Suprapubic skin (tissue), 4 donors: ENCODE measurements around the gene ADNP2. TPM values are rescaled to one million over a fixed set of nuclear protein-coding genes. Genes with fewer than 3 reads are reported as not detected.
"Not testable (repeated sequence)": the region's sequence is repeated elsewhere in the genome, so short reads cannot be mapped to it uniquely, and the experiment has no call there.

ENCODE experiments used
- DNase-seq, 2 donors: peaks; one replicate each; pipeline ENCODE4 v3.0.0-alpha.2; 2019; ENCODE audit warnings: low spot score in 2 of 2
- H3K27ac ChIP-seq: fragments of 200-600 bp; sonication (generic); one replicate; pipeline ENCODE4 v1.5.1; 2019
- H3K27me3 ChIP-seq: fragments of 200-600 bp; sonication (generic); one replicate; pipeline ENCODE4 v1.5.1; 2019
- H3K36me3 ChIP-seq: fragments of 200-600 bp; sonication (generic); one replicate; pipeline ENCODE4 v1.5.1; 2019
- H3K4me1 ChIP-seq: fragments of 200-600 bp; sonication (generic); one replicate; pipeline ENCODE4 v1.5.1; 2019
- H3K4me3 ChIP-seq: fragments of 200-600 bp; sonication (generic); one replicate; pipeline ENCODE4 v1.5.1; 2019; ENCODE audit warnings: mild to moderate bottlenecking
- H3K9me3 ChIP-seq: fragments of 200-600 bp; sonication (generic); one replicate; pipeline ENCODE4 v1.5.1; 2019
- EP300 ChIP-seq: sonication (generic); formaldehyde crosslinking; IDR thresholded peaks from one replicate; pipeline ENCODE4 v1.6.1; 2017; ENCODE audit warnings: antibody characterized with exemption
- POLR2A ChIP-seq, 2 donors: fragments of 450-650 bp; IDR thresholded peaks; one replicate each; pipeline ENCODE4 v1.6.1; 2017; ENCODE audit warnings: antibody characterized with exemption in 2 of 2, mild to moderate bottlenecking in 2 of 2, moderate library complexity in 2 of 2
- POLR2AphosphoS5 ChIP-seq, 3 donors: sonication (generic); formaldehyde crosslinking; IDR thresholded peaks; one replicate each; pipeline ENCODE4 v1.6.1; 2017; ENCODE audit warnings: antibody characterized with exemption in 3 of 3
- whole genome bisulfite sequencing: methylation state at CpG from one replicate; pipeline ENCODE4 v1.1.5; 2018; 5-methylcytosine and 5-hydroxymethylcytosine counted together
- total RNA-seq, 4 donors: library from RNA; depleted of rRNA; stranded (reverse); fragments of >200 nt; gene quantifications; one replicate each; pipeline ENCODE4 v1.1.0, GENCODE V29; 2016
- TF ChIP-seq, protein P1 (sequence below), 2 donors: fragments of 200-600 bp in 1 of 2; fragments of 450-650 bp in 1 of 2; sonication (generic) in 1 of 2; IDR thresholded peaks; one replicate each; pipeline ENCODE4 v1.5.1; 2016 to 2019; ENCODE audit warnings: antibody characterized with exemption in 2 of 2, mild to moderate bottlenecking in 1 of 2, moderate library complexity in 1 of 2

ADNP2 gene
- total RNA-seq, 4 donors from 2014 or later, result 24.7 to 39.3 (median 32.7) TPM

DNA sequence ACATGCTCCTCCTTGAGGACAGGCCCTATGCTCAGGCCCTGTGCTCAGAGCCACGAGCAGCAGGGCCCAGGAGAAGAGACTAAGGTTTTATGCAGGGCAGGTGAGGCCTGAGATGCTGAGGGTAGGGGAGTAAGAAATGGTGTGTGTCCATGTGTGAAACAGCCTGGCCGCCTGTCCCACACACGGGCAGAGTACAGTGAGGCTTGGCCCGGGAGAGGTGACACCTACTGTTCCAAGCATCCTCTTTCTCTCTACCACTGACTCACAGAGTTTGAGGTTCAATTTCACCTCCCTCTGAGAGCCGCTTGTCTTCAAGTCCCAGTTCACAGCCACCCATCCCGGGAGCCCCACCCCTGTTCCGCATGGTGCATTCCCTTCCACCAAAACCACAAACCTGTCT lies 54.1 kb downstream of the ADNP2 start:
- no peak for TF ChIP-seq POLR2AphosphoS5 (IDR thresholded peaks at IDR 0.05)
- TF ChIP-seq, protein P1, sequence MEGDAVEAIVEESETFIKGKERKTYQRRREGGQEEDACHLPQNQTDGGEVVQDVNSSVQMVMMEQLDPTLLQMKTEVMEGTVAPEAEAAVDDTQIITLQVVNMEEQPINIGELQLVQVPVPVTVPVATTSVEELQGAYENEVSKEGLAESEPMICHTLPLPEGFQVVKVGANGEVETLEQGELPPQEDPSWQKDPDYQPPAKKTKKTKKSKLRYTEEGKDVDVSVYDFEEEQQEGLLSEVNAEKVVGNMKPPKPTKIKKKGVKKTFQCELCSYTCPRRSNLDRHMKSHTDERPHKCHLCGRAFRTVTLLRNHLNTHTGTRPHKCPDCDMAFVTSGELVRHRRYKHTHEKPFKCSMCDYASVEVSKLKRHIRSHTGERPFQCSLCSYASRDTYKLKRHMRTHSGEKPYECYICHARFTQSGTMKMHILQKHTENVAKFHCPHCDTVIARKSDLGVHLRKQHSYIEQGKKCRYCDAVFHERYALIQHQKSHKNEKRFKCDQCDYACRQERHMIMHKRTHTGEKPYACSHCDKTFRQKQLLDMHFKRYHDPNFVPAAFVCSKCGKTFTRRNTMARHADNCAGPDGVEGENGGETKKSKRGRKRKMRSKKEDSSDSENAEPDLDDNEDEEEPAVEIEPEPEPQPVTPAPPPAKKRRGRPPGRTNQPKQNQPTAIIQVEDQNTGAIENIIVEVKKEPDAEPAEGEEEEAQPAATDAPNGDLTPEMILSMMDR (IDR thresholded peaks at IDR 0.05), result no peak
- no peak for TF ChIP-seq EP300
- no peak for TF ChIP-seq POLR2A (IDR thresholded peaks at IDR 0.05)
- Histone ChIP-seq H3K27ac (no peak overlapping the region), H3K4me1 (no peaks in the 10 kb centered on the region), H3K27me3 (no peaks in the 10 kb centered on the region), H3K9me3 (no peaks in the 10 kb centered on the region), H3K4me3 (no peak overlapping the region), H3K36me3 (peaks cover 13% of the 10 kb centered on the region)
- WGBS, result 95% methylated on average over 7 of the region's 7 CpGs
- no peak for DNase-seq

DNA sequence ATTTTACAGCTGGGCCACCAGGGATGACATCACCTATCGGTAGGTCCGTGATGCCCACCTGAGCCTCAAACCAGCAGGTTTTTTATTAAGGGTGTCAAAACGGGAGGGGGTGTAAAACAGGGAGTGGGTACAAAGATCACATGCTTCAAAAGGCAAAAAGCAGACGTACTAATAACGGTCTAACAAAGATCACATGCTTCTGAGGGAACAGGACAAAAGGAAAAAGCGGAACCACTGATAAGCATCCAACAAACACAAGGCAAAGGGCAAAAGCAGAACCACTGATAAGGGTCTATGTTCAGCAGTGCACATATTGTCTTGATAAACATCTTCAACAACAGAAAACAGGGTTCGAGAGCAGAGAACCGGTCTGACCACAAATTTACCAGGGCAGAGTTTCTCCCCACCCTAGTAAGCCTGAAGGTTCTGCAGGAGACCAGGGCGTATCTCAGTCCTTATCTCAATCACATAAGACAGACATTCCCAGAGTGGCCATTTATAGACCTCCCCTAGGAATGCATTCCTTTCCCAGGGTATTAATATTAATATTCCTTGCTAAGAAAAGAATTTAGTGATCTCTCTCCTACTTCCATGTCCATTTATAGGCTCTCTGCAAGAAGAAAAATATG lies 55.8 kb downstream of the ADNP2 start:
- WGBS, result 89% methylated on average over 9 of the region's 9 CpGs
- H3K27ac ChIP-seq, H3K27me3 ChIP-seq, DNase-seq, H3K4me3 ChIP-seq, H3K9me3 ChIP-seq, H3K4me1 ChIP-seq: not testable (repeated sequence)
- H3K36me3 ChIP-seq, result peaks cover 11% of the 10 kb centered on the region

DNA sequence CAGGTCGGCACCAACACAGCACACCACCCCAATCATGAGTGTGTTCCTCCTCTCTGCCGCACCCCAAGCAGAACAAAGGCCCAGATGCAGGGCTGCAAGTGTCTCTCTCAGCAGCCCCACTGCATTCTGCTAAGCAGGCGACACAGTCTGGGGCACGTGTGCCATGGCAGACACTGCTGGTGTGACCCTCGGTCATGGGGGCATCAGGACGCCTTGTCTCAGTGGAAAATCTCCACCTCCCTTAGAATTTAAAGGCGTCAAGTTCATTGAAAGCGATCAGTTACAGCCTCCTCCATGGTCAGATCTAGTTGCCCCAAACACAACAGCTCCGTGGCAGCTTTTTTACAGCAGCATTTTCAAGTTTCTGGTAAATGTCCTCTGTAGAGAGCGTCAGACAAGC lies 57.2 kb downstream of the ADNP2 start:
- TF ChIP-seq POLR2AphosphoS5 (IDR thresholded peaks at IDR 0.05) (no peak), EP300 (no peak)
- TF ChIP-seq, protein P1 (IDR thresholded peaks at IDR 0.05), result no peak
- Histone ChIP-seq H3K4me3 (no peak overlapping the region), H3K27ac (no peak overlapping the region), H3K36me3 (peaks cover 5% of the 10 kb centered on the region), H3K27me3 (no peaks in the 10 kb centered on the region), H3K9me3 (no peaks in the 10 kb centered on the region), H3K4me1 (peaks cover 8% of the 10 kb centered on the region)
- DNase-seq, result no peak
- 100% methylated on average over 8 of the region's 10 CpGs for WGBS

DNA sequence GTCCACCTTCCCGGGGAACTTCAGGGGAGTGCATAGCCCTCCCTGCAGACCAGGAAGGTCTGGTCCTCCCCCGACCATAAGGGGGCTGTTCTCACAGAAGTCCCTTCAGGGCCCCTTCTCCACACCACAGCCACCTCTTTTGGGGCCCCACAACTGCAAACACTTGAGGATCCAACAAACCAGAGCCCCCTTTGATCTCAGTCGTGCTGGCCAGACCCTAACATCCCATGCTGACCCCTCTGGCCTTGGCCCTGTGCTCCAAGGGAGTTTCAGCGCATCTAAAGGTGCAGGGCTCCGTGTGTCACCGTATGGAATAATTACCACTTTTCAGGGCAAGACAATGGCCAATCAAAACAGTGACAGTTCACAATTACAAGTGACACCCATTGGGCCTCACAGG lies 57.7 kb downstream of the ADNP2 start:
- WGBS, result 75% methylated on average over 4 of the region's 6 CpGs
- Histone ChIP-seq H3K36me3 (peaks cover 5% of the 10 kb centered on the region), H3K4me1 (peaks cover 13% of the 10 kb centered on the region), H3K27ac (no peak overlapping the region), H3K4me3 (no peak overlapping the region), H3K27me3 (no peaks in the 10 kb centered on the region), H3K9me3 (no peaks in the 10 kb centered on the region)
- TF ChIP-seq POLR2A (IDR thresholded peaks at IDR 0.05), result no peak
- no peak for TF ChIP-seq EP300
- TF ChIP-seq POLR2AphosphoS5 (IDR thresholded peaks at IDR 0.05), result no peak
- TF ChIP-seq, protein P1 (IDR thresholded peaks at IDR 0.05), result no peak
- DNase-seq, result no peak

DNA sequence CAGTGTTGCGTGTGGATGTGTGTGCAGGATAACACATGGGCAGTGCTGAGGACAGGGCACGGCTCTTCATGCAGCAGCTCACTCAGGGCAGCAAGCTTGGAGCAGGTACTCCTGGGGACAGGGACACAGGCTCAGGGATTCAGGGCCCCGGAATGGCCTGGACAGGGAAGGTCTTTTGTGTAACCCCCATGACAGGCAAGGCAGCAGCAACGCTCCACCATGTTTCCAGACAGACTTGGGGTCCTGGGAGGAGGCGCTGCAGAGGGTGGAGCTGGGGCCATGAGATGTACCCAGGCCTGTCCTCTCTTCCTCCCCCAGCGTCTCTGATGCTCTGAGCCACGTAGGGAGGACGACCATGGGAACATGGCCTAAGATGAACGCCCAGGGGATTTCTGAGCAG lies 58.3 kb downstream of the ADNP2 start:
- no peak overlapping the region for H3K27ac ChIP-seq
- TF ChIP-seq, protein P1 (IDR thresholded peaks at IDR 0.05), result no peak
- TF ChIP-seq EP300 (no peak), POLR2A (IDR thresholded peaks at IDR 0.05) (no peak), POLR2AphosphoS5 (IDR thresholded peaks at IDR 0.05) (no peak)

DNA sequence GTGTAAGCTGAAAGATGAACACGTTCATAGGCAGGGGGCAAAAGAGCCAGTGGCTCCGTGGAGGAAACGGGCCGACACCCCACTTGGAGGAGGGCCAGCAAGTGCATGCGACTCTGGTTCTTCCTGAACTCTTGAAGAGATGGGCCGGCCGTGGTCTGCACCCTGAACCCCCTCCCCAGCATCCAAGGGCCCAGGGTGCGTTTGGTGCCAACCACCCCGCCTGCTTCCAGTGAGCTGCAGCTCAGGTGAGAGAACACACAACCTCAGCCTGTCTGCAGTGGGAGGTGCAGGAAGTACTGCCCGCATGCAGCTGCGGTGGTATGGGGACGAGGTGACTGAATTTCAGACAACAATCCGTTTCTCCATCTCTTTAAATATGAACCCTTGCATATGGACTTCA lies 58.9 kb downstream of the ADNP2 start:
- TF ChIP-seq EP300, result no peak
- TF ChIP-seq, protein P1 (IDR thresholded peaks at IDR 0.05), result no peak
- no peak for TF ChIP-seq POLR2A (IDR thresholded peaks at IDR 0.05)
- TF ChIP-seq POLR2AphosphoS5 (IDR thresholded peaks at IDR 0.05), result no peak
- 56% methylated on average over 13 of the region's 13 CpGs for WGBS
- no peaks in the 10 kb centered on the region for H3K9me3 ChIP-seq
- H3K27me3 ChIP-seq, result no peaks in the 10 kb centered on the region
- peaks cover 17% of the 10 kb centered on the region for H3K4me1 ChIP-seq
- no peak overlapping the region for H3K27ac ChIP-seq
- H3K4me3 ChIP-seq, result no peak overlapping the region
- no peak for DNase-seq
- H3K36me3 ChIP-seq, result peaks cover 5% of the 10 kb centered on the region

More for the DNA sequence above, 58.3 kb downstream of the ADNP2 start:
- Histone ChIP-seq H3K27me3 (no peaks in the 10 kb centered on the region), H3K9me3 (no peaks in the 10 kb centered on the region), H3K36me3 (peaks cover 5% of the 10 kb centered on the region), H3K4me1 (peaks cover 17% of the 10 kb centered on the region), H3K4me3 (no peak overlapping the region)
- WGBS, result 92% methylated on average over 2 of the region's 9 CpGs
- no peak for DNase-seq
